AG04449 (cell line): ENCODE results near the gene GP5.

ENCODE experiments used
- CTCF ChIA-PET: fragments of 350-600 bp; formaldehyde crosslinking; extraction: SDS; loops from one replicate; lab custom pipeline; 2021; ENCODE audit warnings: antibody characterized with exemption; lab: Yijun Ruan, JAX
- POLR2A ChIA-PET: fragments of 400-600, 350-600 bp; formaldehyde crosslinking; extraction: SDS; loops from one replicate; lab custom pipeline; 2020; ENCODE audit warnings: antibody characterized with exemption, inconsistent platforms; lab: Yijun Ruan, JAX
- DNase-seq: peaks from one replicate; pipeline ENCODE4 v3.0.0-alpha.2; 2010; ENCODE audit warnings: low read depth, low spot score
- H3K4me3 ChIP-seq: 2 replicates; pipeline ENCODE4 v1.5.1; 2011; ENCODE audit warnings: low read depth, mild to moderate bottlenecking, control low read depth, low read length
- TF ChIP-seq, protein P1 (sequence below): IDR thresholded peaks from one replicate; pipeline ENCODE4 v1.5.1; 2011; ENCODE audit warnings: mild to moderate bottlenecking, moderate library complexity, low read length, control low read depth, inconsistent platforms; ENCODE audit not compliant: insufficient read depth; ENCODE audit errors: missing control alignments

GP5 gene

DNA sequence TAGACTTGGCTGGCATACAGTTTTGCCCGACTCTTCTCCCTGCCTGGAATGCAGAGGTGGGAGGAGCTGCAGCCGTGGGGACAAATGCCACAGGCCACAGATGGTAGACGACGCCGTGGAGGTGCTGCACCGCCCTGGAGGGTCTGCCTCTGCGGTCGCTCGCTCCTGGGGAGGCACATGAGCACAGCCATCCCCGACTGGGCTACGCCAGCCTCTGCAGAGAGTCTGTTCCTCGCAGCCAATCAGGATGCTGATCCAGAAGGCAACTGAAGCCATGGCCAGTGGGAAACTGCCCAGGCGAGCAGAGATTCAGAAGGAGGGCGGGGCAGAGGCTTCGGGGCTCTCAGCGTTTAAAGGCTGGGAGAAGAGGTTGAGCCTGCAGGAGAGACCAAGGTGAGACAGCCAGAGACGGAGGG is 17.6 kb downstream of the GP5 start:
- POLR2A ChIA-PET, result no interaction called here
- TF ChIP-seq, protein P1, sequence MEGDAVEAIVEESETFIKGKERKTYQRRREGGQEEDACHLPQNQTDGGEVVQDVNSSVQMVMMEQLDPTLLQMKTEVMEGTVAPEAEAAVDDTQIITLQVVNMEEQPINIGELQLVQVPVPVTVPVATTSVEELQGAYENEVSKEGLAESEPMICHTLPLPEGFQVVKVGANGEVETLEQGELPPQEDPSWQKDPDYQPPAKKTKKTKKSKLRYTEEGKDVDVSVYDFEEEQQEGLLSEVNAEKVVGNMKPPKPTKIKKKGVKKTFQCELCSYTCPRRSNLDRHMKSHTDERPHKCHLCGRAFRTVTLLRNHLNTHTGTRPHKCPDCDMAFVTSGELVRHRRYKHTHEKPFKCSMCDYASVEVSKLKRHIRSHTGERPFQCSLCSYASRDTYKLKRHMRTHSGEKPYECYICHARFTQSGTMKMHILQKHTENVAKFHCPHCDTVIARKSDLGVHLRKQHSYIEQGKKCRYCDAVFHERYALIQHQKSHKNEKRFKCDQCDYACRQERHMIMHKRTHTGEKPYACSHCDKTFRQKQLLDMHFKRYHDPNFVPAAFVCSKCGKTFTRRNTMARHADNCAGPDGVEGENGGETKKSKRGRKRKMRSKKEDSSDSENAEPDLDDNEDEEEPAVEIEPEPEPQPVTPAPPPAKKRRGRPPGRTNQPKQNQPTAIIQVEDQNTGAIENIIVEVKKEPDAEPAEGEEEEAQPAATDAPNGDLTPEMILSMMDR, result no peak
- H3K4me3 ChIP-seq, result no peak overlapping the region
- no peak for DNase-seq
- CTCF ChIA-PET, result interaction anchor here (1.1 kb wide), 1 partner anchor 38 kb away, joined by 4 read pairs; no protein-coding TSS in a partner anchor

DNA sequence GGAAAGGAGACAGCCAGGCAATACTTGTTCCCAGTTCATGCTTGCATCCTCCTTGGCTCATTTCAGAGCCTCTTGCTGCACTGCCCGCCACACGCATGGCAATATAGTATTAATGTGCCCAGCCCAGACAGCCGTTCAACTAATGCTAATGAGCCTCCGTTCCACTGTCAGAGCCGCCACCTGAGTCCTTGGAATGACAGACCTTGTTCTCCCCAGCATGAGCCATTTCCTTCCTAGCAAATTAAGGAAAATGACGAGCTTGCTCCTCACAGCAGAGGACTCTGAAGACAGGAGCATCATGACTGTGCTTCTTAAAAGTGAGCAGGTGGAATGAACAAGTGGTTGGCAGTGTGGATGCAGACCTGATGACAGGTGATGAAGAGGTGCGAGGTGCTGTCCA is 18.7 kb downstream of the GP5 start:
- TF ChIP-seq, protein P1, result no peak
- ChIA-PET POLR2A (no interaction called here), CTCF (interaction anchor here (1.1 kb wide), 1 partner anchor 37 kb away, joined by 4 read pairs; no protein-coding TSS in a partner anchor)
- no peak for DNase-seq
- H3K4me3 ChIP-seq, result no peak overlapping the region

DNA sequence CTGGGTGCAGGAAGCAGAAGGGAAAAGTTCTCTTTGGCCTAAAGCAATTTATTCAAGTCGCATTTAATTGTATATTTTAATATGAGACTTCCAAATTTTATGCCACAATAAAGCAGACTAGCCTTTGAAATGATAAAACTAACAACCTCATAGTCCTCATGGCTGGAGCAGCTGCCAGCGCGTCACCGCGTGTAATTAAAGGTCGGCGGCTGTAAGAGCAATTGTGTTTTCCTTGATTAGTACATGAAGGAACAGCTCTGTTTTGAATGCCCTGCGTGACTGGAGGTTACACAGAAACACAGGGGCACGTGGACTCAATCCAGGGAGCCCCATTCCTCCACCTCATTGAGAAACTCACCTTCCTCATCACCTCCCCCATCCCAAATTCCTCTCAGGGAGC is 19.4 kb downstream of the GP5 start:
- ChIA-PET POLR2A (no interaction called here), CTCF (interaction anchor here (1.4 to 2.5 kb wide), 3 partner anchors 9 to 35 kb away, joined by 3 to 16 read pairs (median 7); no protein-coding TSS in a partner anchor)

DNA sequence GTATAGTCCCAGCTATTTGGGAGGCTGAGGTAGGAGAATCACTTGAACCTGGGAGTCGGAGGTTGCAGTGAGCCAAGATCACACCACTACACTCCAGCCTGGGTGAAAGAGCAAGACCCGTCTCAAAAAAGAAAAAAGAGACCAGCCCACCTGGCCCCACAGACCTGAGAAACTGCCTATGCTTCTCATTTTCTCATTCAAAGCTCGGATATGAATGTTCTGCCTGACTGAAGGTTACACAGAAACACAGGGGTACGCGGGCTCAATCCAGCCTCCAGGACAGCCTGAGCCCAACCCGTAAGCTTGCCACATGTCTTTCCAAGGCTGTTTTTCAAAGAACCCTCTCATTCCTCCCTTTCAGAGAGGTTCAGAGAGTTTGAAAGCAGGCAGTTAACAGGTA is 19.8 kb downstream of the GP5 start:
- ChIA-PET CTCF (interaction anchor here (1.4 to 2.5 kb wide), 3 partner anchors 10 to 34 kb away, joined by 3 to 16 read pairs (median 7); no protein-coding TSS in a partner anchor), POLR2A (no interaction called here)
- TF ChIP-seq, protein P1, result no peak
- H3K4me3 ChIP-seq, result no peak overlapping the region
- no peak for DNase-seq

More for the DNA sequence above, 19.4 kb downstream of the GP5 start:
- H3K4me3 ChIP-seq, result no peak overlapping the region
- TF ChIP-seq, protein P1, result no peak
- DNase-seq, result no peak

DNA sequence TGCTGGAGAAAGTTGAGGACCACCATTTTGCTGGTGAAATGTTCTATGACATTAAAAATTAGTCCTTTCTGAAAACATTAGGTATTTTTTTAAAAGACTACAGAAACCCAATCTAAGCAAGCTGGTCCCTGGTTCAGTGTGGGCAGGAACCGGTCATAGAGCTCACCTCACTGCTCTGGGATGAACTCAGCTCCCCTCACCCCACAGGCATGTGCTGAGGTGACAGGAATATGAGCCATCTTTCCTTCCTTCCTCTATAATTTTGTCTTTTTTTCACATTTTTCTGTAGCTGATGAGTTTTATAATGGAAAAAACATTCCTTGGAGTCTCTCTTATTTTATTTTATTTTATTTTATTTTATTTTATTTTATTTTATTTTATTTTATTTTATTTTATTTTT is 21.4 kb downstream of the GP5 start:
- ChIA-PET CTCF (interaction anchor here (0.8 to 2.5 kb wide), 3 partner anchors 12 to 33 kb away, joined by 3 to 16 read pairs (median 3); no protein-coding TSS in a partner anchor), POLR2A (no interaction called here)
- no peak overlapping the region for H3K4me3 ChIP-seq
- DNase-seq, result no peak
- TF ChIP-seq, protein P1, result no peak

DNA sequence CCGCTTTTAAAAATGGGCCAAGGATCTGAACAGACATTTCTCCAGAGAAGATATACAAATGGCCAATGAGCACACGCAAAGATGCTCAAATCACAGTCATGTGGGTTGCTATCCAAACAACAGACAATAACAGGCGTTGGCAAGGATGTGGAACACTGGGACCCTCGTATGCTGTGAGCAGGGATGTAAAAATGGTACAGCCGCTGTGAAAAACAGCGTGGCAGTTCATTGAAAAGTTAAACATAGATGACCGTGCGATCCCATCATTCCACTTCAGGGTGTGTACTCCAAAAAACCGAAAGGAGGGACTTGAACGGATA is 22.9 kb downstream of the GP5 start:
- CTCF ChIA-PET, result no interaction called here

More for the DNA sequence above, 22.9 kb downstream of the GP5 start:
- TF ChIP-seq, protein P1, result no peak
- DNase-seq, result no peak
- no peak overlapping the region for H3K4me3 ChIP-seq
- POLR2A ChIA-PET, result no interaction called here
